ENCODE measurements around the gene PTPRN2. TPM values are rescaled to one million over a fixed set of nuclear protein-coding genes. Genes with fewer than 3 reads are reported as not detected.

The PTPRN2 gene
- total RNA-seq, 4 donors from 2014 or later: 6.6 to 10.7 (median 8.2) TPM

GRCh38 chr7:157508477-157508881 is 1079.1 kb downstream of the PTPRN2 start:
- DNase-seq (ENCODE audit: low spot score in 2 of 2): no peak
- Histone ChIP-seq H3K4me3 (no peak overlapping the region), H3K27me3 (no peaks in the 10 kb centered on the region), H3K36me3 (no peaks in the 10 kb centered on the region), H3K27ac (no peak overlapping the region), H3K4me1 (no peaks in the 10 kb centered on the region), H3K9me3 (peaks cover 0 to 25% (median 2%) of the 10 kb centered on the region in 4 donors)
- TF ChIP-seq CTCF (IDR thresholded peaks at IDR 0.05): no peak
- TF ChIP-seq POLR2A (IDR thresholded peaks at IDR 0.05): no peak
- no peak for TF ChIP-seq EP300 (IDR thresholded peaks at IDR 0.05)
- WGBS, 2 donors: 69 to 74% methylated on average over 5 to 8 of the region's 11 CpGs

GRCh38 chr7:157507987-157508386 is 1079.6 kb downstream of the PTPRN2 start:
- no peak overlapping the region for H3K27ac ChIP-seq
- 39 to 41% methylated on average over 5 of the region's 5 CpGs for WGBS, 2 donors
- no peaks in the 10 kb centered on the region for H3K4me1 ChIP-seq
- H3K36me3 ChIP-seq: no peaks in the 10 kb centered on the region
- TF ChIP-seq EP300 (IDR thresholded peaks at IDR 0.05) (no peak), POLR2A (IDR thresholded peaks at IDR 0.05) (no peak), CTCF (IDR thresholded peaks at IDR 0.05) (no peak)
- no peak for DNase-seq (ENCODE audit: low spot score in 2 of 2)
- no peaks in the 10 kb centered on the region for H3K27me3 ChIP-seq
- H3K4me3 ChIP-seq: no peak overlapping the region
- H3K9me3 ChIP-seq: peaks cover 0 to 27% (median 2%) of the 10 kb centered on the region in 4 donors

- WGBS, 2 donors: 83 to 87% methylated on average over 6 of the region's 6 CpGs
- no peaks in the 10 kb centered on the region for H3K36me3 ChIP-seq
- no peak for TF ChIP-seq CTCF (IDR thresholded peaks at IDR 0.05)
- no peak for TF ChIP-seq EP300 (IDR thresholded peaks at IDR 0.05)
- no peak for TF ChIP-seq POLR2A (IDR thresholded peaks at IDR 0.05)
- no peaks in the 10 kb centered on the region for H3K4me1 ChIP-seq
- peaks cover 0 to 36% (median 2%) of the 10 kb centered on the region in 4 donors for H3K9me3 ChIP-seq
- no peak overlapping the region for H3K27ac ChIP-seq
- no peak for DNase-seq (ENCODE audit: low spot score in 2 of 2)
- no peak overlapping the region for H3K4me3 ChIP-seq
- H3K27me3 ChIP-seq: no peaks in the 10 kb centered on the region
Measured at GRCh38 chr7:157506268-157506667, 1081.4 kb downstream of the PTPRN2 start.

GRCh38 chr7:157505646-157506045 is 1082.0 kb downstream of the PTPRN2 start:
- TF ChIP-seq EP300 (IDR thresholded peaks at IDR 0.05) (no peak), POLR2A (IDR thresholded peaks at IDR 0.05) (no peak), CTCF (IDR thresholded peaks at IDR 0.05) (no peak)
- DNase-seq (ENCODE audit: low spot score in 2 of 2): no peak
- WGBS, 2 donors: 82 to 96% methylated on average over 1 of the region's 1 CpG

GRCh38 chr7:157503229-157503628 is 1084.4 kb downstream of the PTPRN2 start:
- Histone ChIP-seq H3K4me3 (no peak overlapping the region), H3K36me3 (no peaks in the 10 kb centered on the region), H3K27ac (no peak overlapping the region), H3K4me1 (no peaks in the 10 kb centered on the region), H3K9me3 (peaks cover 0 to 36% (median 2%) of the 10 kb centered on the region in 4 donors), H3K27me3 (no peaks in the 10 kb centered on the region)
- DNase-seq (ENCODE audit: low spot score in 2 of 2): no peak
- WGBS, 2 donors: 72 to 83% methylated on average over 4 of the region's 4 CpGs
- TF ChIP-seq CTCF (IDR thresholded peaks at IDR 0.05) (no peak), POLR2A (IDR thresholded peaks at IDR 0.05) (no peak)

More at GRCh38 chr7:157505646-157506045, 1082.0 kb downstream of the PTPRN2 start:
- Histone ChIP-seq H3K4me3 (no peak overlapping the region), H3K4me1 (no peaks in the 10 kb centered on the region), H3K36me3 (no peaks in the 10 kb centered on the region), H3K27me3 (no peaks in the 10 kb centered on the region), H3K27ac (no peak overlapping the region), H3K9me3 (peaks cover 0 to 36% (median 2%) of the 10 kb centered on the region in 4 donors)
